GM21360 (cell line): ENCODE measurements around the gene ZNF117.
"Not testable (repeated sequence)": the region's sequence is repeated elsewhere in the genome, so short reads cannot be mapped to it uniquely, and the experiment has no call there.

Experiments
- ATAC-seq: cut with Tn5 transposase; IDR thresholded peaks from one replicate; pipeline ENCODE4 v1.9.1; 2021; ENCODE audit warnings: mild to moderate bottlenecking, moderate library complexity; ENCODE audit not compliant: unreplicated experiment

ZNF117 gene

GRCh38 chr7:64928252-64929187 is 62.3 kb downstream of the ZNF117 start:
- ATAC-seq = not testable (repeated sequence)
